RWPE2 (cell line): ENCODE measurements around the gene GNAI1.

Source experiments
- ATAC-seq: fragments of 200-7000 bp; cut with Tn5 transposase; 3 replicates; pipeline ENCODE4 v1.9.1; 2021; ENCODE audit warnings: low read depth
- DNase-seq: peaks from one replicate; pipeline ENCODE4 v3.0.0-alpha.2; 2020; ENCODE audit warnings: low spot score
- H3K27ac ChIP-seq: fragments of 450-650 bp; 2 replicates; pipeline ENCODE4 v1.5.1; 2017; ENCODE audit warnings: mild to moderate bottlenecking; ENCODE audit not compliant: poor library complexity, severe bottlenecking
- H3K27me3 ChIP-seq: fragments of 250-450 bp; sonication (Bioruptor Pico); 2 replicates; pipeline ENCODE4 v1.5.1; 2021; ENCODE audit warnings: mild to moderate bottlenecking, moderate library complexity; ENCODE audit not compliant: insufficient read depth, poor library complexity, severe bottlenecking
- H3K36me3 ChIP-seq: fragments of 250-450 bp; sonication (Bioruptor Pico); 2 replicates; pipeline ENCODE4 v1.5.1; 2020; ENCODE audit warnings: low read depth, mild to moderate bottlenecking, moderate library complexity
- H3K4me1 ChIP-seq: fragments of 250-450 bp; sonication (Bioruptor Pico); 2 replicates; pipeline ENCODE4 v1.5.1; 2021; ENCODE audit warnings: mild to moderate bottlenecking, moderate library complexity; ENCODE audit not compliant: insufficient read depth, poor library complexity, severe bottlenecking
- H3K4me3 ChIP-seq: fragments of 250-450 bp; sonication (Bioruptor Pico); 2 replicates; pipeline ENCODE4 v1.5.1; 2021; ENCODE audit warnings: mild to moderate bottlenecking, moderate library complexity; ENCODE audit not compliant: severe bottlenecking
- H3K9me3 ChIP-seq: fragments of 250-450 bp; sonication (Bioruptor Pico); 2 replicates; pipeline ENCODE4 v1.5.1; 2021; ENCODE audit warnings: mild to moderate bottlenecking, moderate library complexity; ENCODE audit not compliant: severe bottlenecking
- CTCF ChIP-seq: fragments of 450-650 bp; IDR thresholded peaks from one replicate; pipeline ENCODE4 v1.5.1; 2017; ENCODE audit warnings: mild to moderate bottlenecking, moderate library complexity; ENCODE audit not compliant: poor library complexity, severe bottlenecking

The GNAI1 gene

GRCh38 chr7:80247144-80247543 lies 112.5 kb downstream of the GNAI1 start:
- no peak for TF ChIP-seq CTCF
- Histone ChIP-seq H3K27me3 (no peaks in the 10 kb centered on the region), H3K27ac (no peak overlapping the region), H3K36me3 (no peaks in the 10 kb centered on the region), H3K4me3 (no peak overlapping the region), H3K4me1 (no peaks in the 10 kb centered on the region), H3K9me3 (no peaks in the 10 kb centered on the region)
- DNase-seq (no peak), ATAC-seq (no peak)

- no peak overlapping the region for H3K27ac ChIP-seq
- no peaks in the 10 kb centered on the region for H3K9me3 ChIP-seq
- no peaks in the 10 kb centered on the region for H3K27me3 ChIP-seq
- ATAC-seq (no peak), DNase-seq (no peak)
- no peaks in the 10 kb centered on the region for H3K36me3 ChIP-seq
- H3K4me1 ChIP-seq = no peaks in the 10 kb centered on the region
- no peak overlapping the region for H3K4me3 ChIP-seq
- no peak for TF ChIP-seq CTCF
Measured at GRCh38 chr7:80247891-80248290, 113.3 kb downstream of the GNAI1 start.

GRCh38 chr7:80249184-80249583 lies 114.6 kb downstream of the GNAI1 start:
- no peak overlapping the region for H3K4me3 ChIP-seq
- no peaks in the 10 kb centered on the region for H3K9me3 ChIP-seq
- no peaks in the 10 kb centered on the region for H3K36me3 ChIP-seq
- DNase-seq (no peak), ATAC-seq (no peak)
- H3K4me1 ChIP-seq = no peaks in the 10 kb centered on the region
- no peaks in the 10 kb centered on the region for H3K27me3 ChIP-seq
- H3K27ac ChIP-seq = no peak overlapping the region
- no peak for TF ChIP-seq CTCF

GRCh38 chr7:80249619-80250295 lies 115.1 kb downstream of the GNAI1 start:
- H3K4me1 ChIP-seq = no peaks in the 10 kb centered on the region
- DNase-seq = no peak
- H3K4me3 ChIP-seq = no peak overlapping the region
- no peaks in the 10 kb centered on the region for H3K9me3 ChIP-seq
- no peak for TF ChIP-seq CTCF
- no peak for ATAC-seq
- H3K36me3 ChIP-seq = no peaks in the 10 kb centered on the region
- no peak overlapping the region for H3K27ac ChIP-seq
- no peaks in the 10 kb centered on the region for H3K27me3 ChIP-seq

GRCh38 chr7:80253237-80253636 lies 118.6 kb downstream of the GNAI1 start:
- ATAC-seq (no peak), DNase-seq (no peak)
- TF ChIP-seq CTCF = no peak
- Histone ChIP-seq H3K4me1 (no peaks in the 10 kb centered on the region), H3K27me3 (no peaks in the 10 kb centered on the region), H3K36me3 (no peaks in the 10 kb centered on the region), H3K4me3 (no peak overlapping the region), H3K27ac (no peak overlapping the region), H3K9me3 (no peaks in the 10 kb centered on the region)
